GM12892 (cell line): ENCODE measurements around the gene LIN28A.

Experiments used
- DNase-seq: peaks from one replicate; pipeline ENCODE4 v3.0.0; 2011; ENCODE audit not compliant: insufficient read length
- FAIRE-seq: peaks from 2 replicates; lab custom pipeline; 2011; peaks lifted over from hg19 to GRCh38; lab: Jason Lieb, UNC
- POLR2A ChIP-seq: IDR thresholded peaks from 2 replicates; pipeline ENCODE4 v1.6.1; 2011; ENCODE audit warnings: low read depth, low read length, control low read depth
- POLR2AphosphoS5 ChIP-seq: IDR thresholded peaks from 2 replicates; pipeline ENCODE4 v1.6.1; 2011; ENCODE audit warnings: low read depth, low read length, control low read depth
- TAF1 ChIP-seq: IDR thresholded peaks from 2 replicates; pipeline ENCODE4 v1.6.1; 2011; ENCODE audit warnings: low read depth, mild to moderate bottlenecking, control low read depth, low read length, borderline replicate concordance

The LIN28A gene

GRCh38 chr1:26395754-26396153, 14.9 kb upstream of the LIN28A start:
- FAIRE-seq: no peak
- DNase-seq: no peak
- TF ChIP-seq TAF1 (no peak), POLR2A (no peak), POLR2AphosphoS5 (no peak)

GRCh38 chr1:26399034-26399433, 11.6 kb upstream of the LIN28A start:
- FAIRE-seq (no peak), DNase-seq (no peak)
- TF ChIP-seq TAF1 (no peak), POLR2AphosphoS5 (no peak), POLR2A (no peak)

- no peak for FAIRE-seq
- TF ChIP-seq TAF1: no peak
- no peak for TF ChIP-seq POLR2A
- DNase-seq: no peak
These were observed 8.7 kb upstream of the LIN28A start for GRCh38 chr1:26401891-26402290.

- TF ChIP-seq TAF1 (no peak), POLR2AphosphoS5 (no peak), POLR2A (no peak)
- FAIRE-seq: no peak
- DNase-seq: no peak
These were observed 7.0 kb upstream of the LIN28A start for GRCh38 chr1:26403656-26404055.

- FAIRE-seq: no peak
- TF ChIP-seq POLR2AphosphoS5: no peak
- no peak for TF ChIP-seq TAF1
- no peak for TF ChIP-seq POLR2A
- no peak for DNase-seq
These were observed 6.0 kb upstream of the LIN28A start for GRCh38 chr1:26404641-26405040.

GRCh38 chr1:26405281-26405915, 5.2 kb upstream of the LIN28A start:
- FAIRE-seq: no peak
- DNase-seq: no peak
- no peak for TF ChIP-seq POLR2A
- no peak for TF ChIP-seq POLR2AphosphoS5
- TF ChIP-seq TAF1: no peak

GRCh38 chr1:26408604-26409003, 2.0 kb upstream of the LIN28A start:
- DNase-seq: no peak
- FAIRE-seq: no peak
- TF ChIP-seq POLR2A: no peak
- TF ChIP-seq POLR2AphosphoS5: no peak
- TF ChIP-seq TAF1: no peak

- FAIRE-seq (no peak), DNase-seq (no peak)
- TF ChIP-seq POLR2A (no peak), POLR2AphosphoS5 (no peak), TAF1 (no peak)
These were observed 1.3 kb upstream of the LIN28A start for GRCh38 chr1:26409191-26409807.

GRCh38 chr1:26411624-26412074, 1.0 kb downstream of the LIN28A start:
- TF ChIP-seq POLR2AphosphoS5: no peak
- no peak for TF ChIP-seq POLR2A
- no peak for TF ChIP-seq TAF1
- DNase-seq (no peak), FAIRE-seq (no peak)

GRCh38 chr1:26412180-26412840, 1.7 kb downstream of the LIN28A start:
- FAIRE-seq (no peak), DNase-seq (no peak)
- no peak for TF ChIP-seq POLR2AphosphoS5
- no peak for TF ChIP-seq POLR2A
- TF ChIP-seq TAF1: no peak

GRCh38 chr1:26413031-26413430, 2.4 kb downstream of the LIN28A start:
- TF ChIP-seq TAF1 (no peak), POLR2AphosphoS5 (no peak), POLR2A (no peak)
- no peak for DNase-seq
- no peak for FAIRE-seq

GRCh38 chr1:26417111-26417759, 6.6 kb downstream of the LIN28A start:
- FAIRE-seq: peak; percentile 92
- TF ChIP-seq POLR2A: no peak
- TF ChIP-seq POLR2AphosphoS5: no peak
- no peak for TF ChIP-seq TAF1
- DNase-seq: peak; percentile 71
